NT2/D1 (cell line): ENCODE results near the gene SIK2.

Experiments
- SUZ12 ChIP-seq: IDR thresholded peaks from 2 replicates; pipeline ENCODE4 v1.6.1; 2011; ENCODE audit not compliant: insufficient read length, insufficient read depth; ENCODE audit errors: extremely low read depth
- YY1 ChIP-seq: IDR thresholded peaks from 2 replicates; pipeline ENCODE4 v1.6.1; 2011; ENCODE audit not compliant: insufficient read length, insufficient read depth
- ZNF274 ChIP-seq: IDR thresholded peaks from 2 replicates; pipeline ENCODE4 v1.6.1; 2011; ENCODE audit warnings: mild to moderate bottlenecking, low read depth, low read length

- TF ChIP-seq SUZ12 = no peak
- no peak for TF ChIP-seq YY1
- TF ChIP-seq ZNF274 = no peak
These were observed 94.3 kb downstream of the SIK2 start for GRCh38 chr11:111696556-111696955.
